Measurements from ENCODE around the gene ADAMTS13. TPM values are rescaled to one million over a fixed set of nuclear protein-coding genes. Genes with fewer than 3 reads are reported as not detected.

Gene ADAMTS13
- total and polyA plus RNA-seq, 9 of the 15 experiments (the other 6 are each of a cell fraction or from before 2014, with no cell fraction given), result 0.03 to 0.20 (median 0.04) TPM; not detected in 4

GRCh38 chr9:133487331-133487725, 65.2 kb downstream of the ADAMTS13 start:
- POLR2A ChIA-PET, result no interaction called here
- 0 out of 4 replicates have a peak overlapping the region, but pooled peaks of 1 of the 2 experiments have one; percentile 45 for H3K9ac ChIP-seq (ENCODE audit: insufficient read depth in 1 of 2, low read depth in 2 of 2, low read length in 2 of 2)
- H3K4me2 ChIP-seq (ENCODE audit: insufficient read depth, low read length), result no peak overlapping the region

GRCh38 chr9:133488686-133489252, 66.6 kb downstream of the ADAMTS13 start:
- in situ Hi-C loops (cut with MboI) (loop anchor here (5.0 kb wide), 1 partner anchor 301 kb away; no protein-coding TSS in a partner anchor), intact Hi-C loops (cut with micrococcal nuclease) (no loop called here)
- DNase-seq (ENCODE audit: extremely low read depth in 1 of 4, low spot score in 3 of 4) (no peak), ATAC-seq (no peak), FAIRE-seq (no peak)
- POLR2A ChIA-PET, result no interaction called here
- no peak overlapping the region for H2AFZ ChIP-seq (ENCODE audit: low read depth, low read length)
- peak overlapping the region in 1 of 2 experiments; percentile 78; a peak in 2 of 4 replicates for H3K9ac ChIP-seq (ENCODE audit: insufficient read depth in 1 of 2, low read depth in 2 of 2, low read length in 2 of 2)
- 21% methylated on average over 15 of the region's 18 CpGs for WGBS (ENCODE audit: insufficient coverage, low coverage, missing lambda C conversion rate)
- no peaks in the 10 kb centered on the region for H3K9me1 ChIP-seq (ENCODE audit: control insufficient read depth, insufficient read depth, low read length)
- no TSS peak for BruUV-seq (replicated peaks)
- no peaks in the 10 kb centered on the region for H4K20me1 ChIP-seq (replicated peaks; ENCODE audit: control insufficient read depth, insufficient read depth, low read length)
- H3K27me3 ChIP-seq (ENCODE audit: control insufficient read depth in 2 of 2, insufficient read depth in 2 of 2, low read length in 2 of 2), result peaks cover 31 to 77% of the 10 kb centered on the region in 2 experiments; a peak in 4 of 5 replicates
- no peaks in the 10 kb centered on the region for H3K79me2 ChIP-seq (ENCODE audit: control insufficient read depth, insufficient read depth, low read length)
- no peak overlapping the region for H3K27ac ChIP-seq (ENCODE audit: extremely low read depth, low read depth, low read length)
- H3K4me2 ChIP-seq (ENCODE audit: insufficient read depth, low read length), result no peak overlapping the region
- CTCF ChIA-PET (ENCODE audit: low intra/inter-chr PET ratio), result no interaction called here
- no peak for TF ChIP-seq CHD2 (IDR thresholded peaks at IDR 0.05; ENCODE audit: low read depth, low read length)
- TF ChIP-seq, protein P1, sequence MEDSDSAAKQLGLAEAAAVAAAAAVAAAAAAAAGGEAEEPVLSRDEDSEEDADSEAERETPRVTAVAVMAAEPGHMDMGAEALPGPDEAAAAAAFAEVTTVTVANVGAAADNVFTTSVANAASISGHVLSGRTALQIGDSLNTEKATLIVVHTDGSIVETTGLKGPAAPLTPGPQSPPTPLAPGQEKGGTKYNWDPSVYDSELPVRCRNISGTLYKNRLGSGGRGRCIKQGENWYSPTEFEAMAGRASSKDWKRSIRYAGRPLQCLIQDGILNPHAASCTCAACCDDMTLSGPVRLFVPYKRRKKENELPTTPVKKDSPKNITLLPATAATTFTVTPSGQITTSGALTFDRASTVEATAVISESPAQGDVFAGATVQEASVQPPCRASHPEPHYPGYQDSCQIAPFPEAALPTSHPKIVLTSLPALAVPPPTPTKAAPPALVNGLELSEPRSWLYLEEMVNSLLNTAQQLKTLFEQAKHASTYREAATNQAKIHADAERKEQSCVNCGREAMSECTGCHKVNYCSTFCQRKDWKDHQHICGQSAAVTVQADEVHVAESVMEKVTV (CRISPR knock-in tag; IDR thresholded peaks at IDR 0.05), result no peak
- TF ChIP-seq HNRNPH1 (optimal IDR thresholded peaks at IDR 0.05; ENCODE audit: low read depth, low read length), result no peak
- no peak for TF ChIP-seq RBM34 (IDR thresholded peaks at IDR 0.05; ENCODE audit: borderline replicate concordance, insufficient read depth, low read length)
- TF ChIP-seq PTTG1 (tag; IDR thresholded peaks at IDR 0.05; ENCODE audit: low read depth), result no peak
- TF ChIP-seq, protein P2, sequence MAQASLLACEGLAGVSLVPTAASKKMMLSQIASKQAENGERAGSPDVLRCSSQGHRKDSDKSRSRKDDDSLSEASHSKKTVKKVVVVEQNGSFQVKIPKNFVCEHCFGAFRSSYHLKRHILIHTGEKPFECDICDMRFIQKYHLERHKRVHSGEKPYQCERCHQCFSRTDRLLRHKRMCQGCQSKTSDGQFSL (CRISPR knock-in tag; IDR thresholded peaks at IDR 0.05), result no peak
- TF ChIP-seq, protein P2 (tag; IDR thresholded peaks at IDR 0.05), result no peak
- TF ChIP-seq RFX7 (CRISPR knock-in tag; IDR thresholded peaks at IDR 0.05), result no peak
- TF ChIP-seq NR3C1 (CRISPR knock-in tag; IDR thresholded peaks at IDR 0.05), result no peak
- TF ChIP-seq KLF16 (IDR thresholded peaks at IDR 0.05), result no peak
- TF ChIP-seq HDAC1 (IDR thresholded peaks at IDR 0.05), result no peak
- no peak for TF ChIP-seq ZNF316 (IDR thresholded peaks at IDR 0.05)
- H3K9me3 ChIP-seq (replicated peaks; ENCODE audit: control insufficient read depth, insufficient read depth, low read depth, low read length), result no peaks in the 10 kb centered on the region
- no peaks in the 10 kb centered on the region for H3K36me3 ChIP-seq (ENCODE audit: control insufficient read depth, insufficient read depth, low read length)
- peaks cover 0 to 54% of the 10 kb centered on the region in 2 experiments; a peak in 3 of 5 replicates for H3K4me1 ChIP-seq (replicated peaks in 1 of 2; ENCODE audit: control insufficient read depth in 2 of 2, insufficient read depth in 2 of 2, low read length in 2 of 2)
- no peak overlapping the region for H3K4me3 ChIP-seq

More at GRCh38 chr9:133487331-133487725, 65.2 kb downstream of the ADAMTS13 start:
- DNase-seq (ENCODE audit: extremely low read depth in 1 of 4, low spot score in 3 of 4), result no peak
- H3K27ac ChIP-seq (ENCODE audit: extremely low read depth, low read depth, low read length), result no peak overlapping the region
- H3K4me1 ChIP-seq (replicated peaks in 1 of 2; ENCODE audit: control insufficient read depth in 2 of 2, insufficient read depth in 2 of 2, low read length in 2 of 2), result peaks cover 0 to 44% of the 10 kb centered on the region in 2 experiments; a peak in 3 of 5 replicates
- no peak overlapping the region for H3K4me3 ChIP-seq
- FAIRE-seq, result no peak
- ATAC-seq, result no peak
- CTCF ChIA-PET (ENCODE audit: low intra/inter-chr PET ratio), result interaction anchor here (0.9 to 2.0 kb wide), 3 partner anchors 24 to 302 kb away, joined by 3 to 33 read pairs (median 4); no protein-coding TSS in a partner anchor
- intact Hi-C loops (cut with micrococcal nuclease) (loop anchor here (2.0 kb wide), 2 partner anchors 129 to 303 kb away; no protein-coding TSS in a partner anchor), in situ Hi-C loops (cut with MboI) (loop anchor here (5.0 kb wide), 1 partner anchor 300 kb away; no protein-coding TSS in a partner anchor)
- TF ChIP-seq ZNF174 (CRISPR knock-in tag; IDR thresholded peaks at IDR 0.05) (no peak), MAFK (IDR thresholded peaks at IDR 0.05; ENCODE audit: low read length) (no peak), C11orf30 (IDR thresholded peaks at IDR 0.05; ENCODE audit: low read depth) (no peak), ADNP (tag; IDR thresholded peaks at IDR 0.05) (no peak)
- no peak overlapping the region; the same call in 1 of the 2 replicates for H2AFZ ChIP-seq (ENCODE audit: low read depth, low read length)
- 39% methylated on average over 6 of the region's 8 CpGs for WGBS (ENCODE audit: insufficient coverage, low coverage, missing lambda C conversion rate)
- no peaks in the 10 kb centered on the region for H3K79me2 ChIP-seq (ENCODE audit: control insufficient read depth, insufficient read depth, low read length)
- no peaks in the 10 kb centered on the region for H3K36me3 ChIP-seq (ENCODE audit: control insufficient read depth, insufficient read depth, low read length)
- H4K20me1 ChIP-seq (replicated peaks; ENCODE audit: control insufficient read depth, insufficient read depth, low read length), result no peaks in the 10 kb centered on the region
- H3K9me1 ChIP-seq (ENCODE audit: control insufficient read depth, insufficient read depth, low read length), result no peaks in the 10 kb centered on the region
- BruUV-seq (replicated peaks), result no TSS peak
- no peaks in the 10 kb centered on the region for H3K9me3 ChIP-seq (replicated peaks; ENCODE audit: control insufficient read depth, insufficient read depth, low read depth, low read length)
- peaks cover 22 to 71% of the 10 kb centered on the region in 2 experiments; a peak in 4 of 5 replicates for H3K27me3 ChIP-seq (ENCODE audit: control insufficient read depth in 2 of 2, insufficient read depth in 2 of 2, low read length in 2 of 2)
